K562 (cell line): ENCODE measurements around the gene NEMP1. TPM values are rescaled to one million over a fixed set of nuclear protein-coding genes. Genes with fewer than 3 reads are reported as not detected.

Experiments
- ATF4 ChIP-seq: fragments of 450-650 bp; formaldehyde crosslinking; IDR thresholded peaks from 2 replicates; pipeline ENCODE4 v1.4.0; 2022; ENCODE audit warnings: mild to moderate bottlenecking, moderate library complexity
- BACH1 ChIP-seq: fragments of 200-800 bp; sonication (Bioruptor generic); IDR thresholded peaks from 2 replicates; pipeline ENCODE4 v1.6.1; 2016; ENCODE audit warnings: missing genetic modification characterization, missing compliant biosample characterization
- BRD4 ChIP-seq: fragments of 200-600 bp; sonication (generic); IDR thresholded peaks from 2 replicates; pipeline ENCODE4 v1.6.1; 2017; ENCODE audit warnings: inconsistent platforms
- CBX3 ChIP-seq, 2 experiments: IDR thresholded peaks; 1 replicate in 1 of 2; 2 replicates in 1 of 2; pipeline ENCODE4 v1.6.1; 2012; ENCODE audit warnings: inconsistent platforms in 2 of 2, low read length in 2 of 2, borderline replicate concordance in 1 of 2, control low read depth in 1 of 2
- CTCFL ChIP-seq: IDR thresholded peaks from 2 replicates; pipeline ENCODE4 v1.6.1; 2011; ENCODE audit warnings: borderline replicate concordance, low read depth, mild to moderate bottlenecking, moderate library complexity, low read length; ENCODE audit not compliant: insufficient read depth, poor library complexity, severe bottlenecking
- DMBX1 ChIP-seq: fragments of 250-450 bp; sonication (Bioruptor Pico); IDR thresholded peaks from 2 replicates; pipeline ENCODE4 v1.8.0; 2022; ENCODE audit warnings: inconsistent platforms, mild to moderate bottlenecking, moderate library complexity, borderline replicate concordance
- EP400 ChIP-seq: fragments of 450-650 bp; IDR thresholded peaks from 2 replicates; pipeline ENCODE4 v1.6.1; 2017; ENCODE audit warnings: antibody characterized with exemption, mild to moderate bottlenecking, moderate library complexity
- GABPA ChIP-seq: fragments of 200-800 bp; sonication (Bioruptor generic); conservative IDR thresholded peaks from 2 replicates; pipeline ENCODE4 v1.6.1; 2016; ENCODE audit warnings: low read depth, missing genetic modification characterization, missing compliant biosample characterization
- GATAD2B ChIP-seq: fragments of 450-650 bp; IDR thresholded peaks from 2 replicates; pipeline ENCODE4 v1.6.1; 2017; ENCODE audit warnings: mild to moderate bottlenecking, borderline replicate concordance
- GTF2E2 ChIP-seq: fragments of 200-800 bp; sonication (Bioruptor generic); IDR thresholded peaks from 2 replicates; pipeline ENCODE4 v1.6.1; 2016; ENCODE audit warnings: missing genetic modification characterization, missing compliant biosample characterization
- KDM2B ChIP-seq: fragments of 250-450 bp; sonication (Bioruptor Pico); IDR thresholded peaks from 2 replicates; pipeline ENCODE4 v1.8.0; 2021; ENCODE audit warnings: mild to moderate bottlenecking, moderate library complexity
- MAZ ChIP-seq, 2 experiments: fragments of 450-650 bp in 1 of 2; sonication (generic) in 1 of 2; formaldehyde crosslinking; IDR thresholded peaks in 1 of 2; conservative IDR thresholded peaks in 1 of 2; 2 replicates each; pipeline versions ENCODE4 v1.4.0 to v1.5.0; 2020; ENCODE audit warnings: mild to moderate bottlenecking in 1 of 2, missing genetic modification reagents in 1 of 2
- NEUROD1 ChIP-seq: fragments of 150-350 bp; IDR thresholded peaks from 2 replicates; pipeline ENCODE4 v1.6.1; 2014; ENCODE audit warnings: borderline replicate concordance, low read length, low read depth; ENCODE audit not compliant: partially characterized antibody
- SMARCA4 ChIP-seq: fragments of 450-650 bp; IDR thresholded peaks from 2 replicates; pipeline ENCODE4 v1.6.1; 2016
- TARDBP ChIP-seq: fragments of 450-650 bp; IDR thresholded peaks from 2 replicates; pipeline ENCODE4 v1.6.1; 2016
- TBP ChIP-seq: optimal IDR thresholded peaks from 2 replicates; pipeline ENCODE3; 2011; ENCODE audit warnings: low read depth, low read length, improper control_type of control experiment
- TEAD2 ChIP-seq: fragments of 450-650 bp; IDR thresholded peaks from 2 replicates; pipeline ENCODE4 v1.6.1; 2016; ENCODE audit warnings: missing genetic modification characterization, control low read depth, missing compliant biosample characterization
- TFAP4 ChIP-seq: sonication (generic); formaldehyde crosslinking; IDR thresholded peaks from 2 replicates; pipeline ENCODE4 v1.8.0; 2022; ENCODE audit warnings: missing genetic modification reagents, mild to moderate bottlenecking, moderate library complexity, borderline replicate concordance
- ZKSCAN1 ChIP-seq: fragments of 150-350 bp; IDR thresholded peaks from 2 replicates; pipeline ENCODE4 v1.6.1; 2016; ENCODE audit warnings: low read depth, low read length
- ZNF311 ChIP-seq: fragments of 250-450 bp; sonication (Bioruptor Pico); IDR thresholded peaks from 2 replicates; pipeline ENCODE4 v1.4.0; 2020; ENCODE audit warnings: mild to moderate bottlenecking, moderate library complexity
- ZNF316 ChIP-seq: fragments of 450-650 bp; IDR thresholded peaks from 2 replicates; pipeline ENCODE4 v1.6.1; 2016
- ZNF644 ChIP-seq: fragments of 200-800 bp; sonication (Bioruptor generic); IDR thresholded peaks from 2 replicates; pipeline ENCODE4 v1.6.1; 2016; ENCODE audit warnings: low read depth, missing genetic modification characterization, missing compliant biosample characterization
- ZNF699 ChIP-seq: fragments of 250-450 bp; sonication (Bioruptor Pico); IDR thresholded peaks from 2 replicates; pipeline ENCODE4 v1.8.0; 2021; ENCODE audit warnings: mild to moderate bottlenecking, moderate library complexity; ENCODE audit not compliant: insufficient replicate concordance
- polyA plus RNA-seq, 8 experiments: library from polyadenylated mRNA; depleted of rRNA in 4 of 8; stranded (reverse) in 5 of 8; unstranded in 3 of 8; fragments of >200 nt; fragmentation: Nextera tagmentation in 2 of 8; fragmentation: Illumina TruSeq in 1 of 8; extraction: Ambion mirVana in 2 of 8; extraction: Trizol in 1 of 8; gene quantifications; 2 replicates each; pipeline versions ENCODE4 v1.2.1 to v1.2.3, GENCODE V29; 2011 to 2014; ENCODE audit warnings: inconsistent platforms in 1 of 8, missing spikeins in 1 of 8
- total RNA-seq, 7 experiments: library from RNA; depleted of rRNA in 6 of 7; stranded (reverse); fragments of >200 nt in 6 of 7; fragmentation: Illumina TruSeq in 2 of 7; extraction: Trizol in 2 of 7; gene quantifications; 2 replicates each; pipeline versions ENCODE4 v1.2.1 to v1.2.3, GENCODE V29; 2011 to 2021; ENCODE audit warnings: low replicate concordance in 1 of 7

NEMP1 gene
- total and polyA plus RNA-seq, 9 of the 15 experiments (the other 6 are each of a cell fraction or from before 2014, with no cell fraction given) = 9.5 to 82.2 (median 41.2) TPM

GRCh38 chr12:57087010-57087690 is 8.6 kb upstream of the NEMP1 start (continued):
- TF ChIP-seq ATF4 (CRISPR knock-in tag) (0 out of 2 replicates have a peak, but pooled peaks have one; percentile 11), TEAD2 (no peak), ZNF644 (tag) (0 out of 2 replicates have a peak, but pooled peaks have one; percentile 15), GTF2E2 (peak; percentile 26; the same call in 1 of the 2 replicates), GABPA (tag) (peak; percentile 65), TFAP4 (CRISPR knock-in tag) (peak; percentile 16; the same call in 1 of the 2 replicates), KDM2B (CRISPR knock-in tag) (0 out of 2 replicates have a peak, but pooled peaks have one; percentile 49), DMBX1 (CRISPR knock-in tag) (peak; percentile 19; the same call in 1 of the 2 replicates), ZNF316 (no peak), GATAD2B (peak; percentile 27; the same call in 1 of the 2 replicates), SMARCA4 (no peak), TARDBP (no peak), MAZ (CRISPR knock-in tag; conservative IDR thresholded peaks at IDR 0.05 in 1 of 2, IDR thresholded peaks at IDR 0.05 in 1 of 2) (peak in 1 of 2 experiments; percentile 90; a peak in 2 of 4 replicates), ZNF311 (CRISPR knock-in tag) (no peak), ZKSCAN1 (0 out of 2 replicates have a peak, but pooled peaks have one; percentile 5), CBX3 (IDR thresholded peaks at IDR 0.05; ENCODE audit: borderline replicate concordance in 1 of 2, low read length in 2 of 2) (no peak), BRD4 (0 out of 2 replicates have a peak, but pooled peaks have one; percentile 50), NEUROD1 (peak; percentile 21), TBP (peak; percentile 5), CTCFL (no peak), ZNF699 (CRISPR knock-in tag) (no peak), BACH1 (tag) (no peak), EP400 (peak; percentile 52; the same call in 1 of the 2 replicates)
